A549 (cell line): Measurements from ENCODE around the gene CARD10.

Source experiments
- KDM5A ChIP-seq: fragments of 200-600 bp; sonication (generic); IDR thresholded peaks from 2 replicates; pipeline ENCODE4 v1.6.1; 2016; ENCODE audit warnings: antibody characterized with exemption, mild to moderate bottlenecking
- POLR2A ChIP-seq: IDR thresholded peaks from 2 replicates; pipeline ENCODE4 v1.6.1; 2012; ENCODE audit warnings: mild to moderate bottlenecking, low read length
- RNF2 ChIP-seq: fragments of 200-600 bp; sonication (generic); IDR thresholded peaks from 2 replicates; pipeline ENCODE4 v1.6.1; 2016; ENCODE audit warnings: low read depth, mild to moderate bottlenecking, antibody characterized with exemption, moderate library complexity, borderline replicate concordance

DNA sequence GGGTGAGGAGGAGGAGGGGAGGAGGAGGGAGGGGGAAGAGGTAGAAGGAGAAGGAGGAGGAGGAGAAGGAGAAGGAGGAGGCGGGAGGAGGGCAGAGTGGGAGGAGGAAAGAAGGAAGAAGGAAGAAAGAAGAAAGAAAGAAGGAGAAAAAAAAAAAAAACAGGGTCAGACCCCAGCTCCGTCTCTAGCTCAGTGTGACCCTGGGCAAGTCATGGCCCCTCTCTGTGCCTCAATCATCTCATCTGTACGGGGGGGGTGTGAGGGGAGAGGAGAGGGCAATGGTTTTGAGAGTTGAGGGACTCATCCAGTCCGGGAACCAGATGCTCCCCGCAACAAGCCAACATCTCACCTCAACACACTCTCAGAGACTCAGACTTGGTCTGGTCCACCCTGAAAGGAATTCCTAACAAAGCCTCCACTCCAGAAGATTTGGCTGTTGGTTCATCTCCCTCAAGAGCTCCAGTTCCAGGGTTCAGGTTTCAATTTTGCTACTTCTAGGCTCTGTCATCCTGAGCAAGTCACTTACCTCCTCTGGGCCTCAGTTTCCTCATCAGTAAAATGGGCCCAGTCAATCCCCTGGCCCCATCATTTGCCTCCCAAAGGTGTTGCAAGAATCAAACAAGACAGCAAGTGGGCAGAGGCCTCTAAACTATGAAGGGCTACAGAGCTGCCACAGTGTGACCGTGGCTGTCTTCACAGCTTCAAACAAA is 7.7 kb downstream of the CARD10 start:
- TF ChIP-seq KDM5A (no peak), RNF2 (no peak), POLR2A (no peak)
